Vagina (tissue), 2 donors: ENCODE results near the gene ADAMTSL3.

Experiments used
- POLR2A ChIP-seq, 2 donors: fragments of 450-650 bp; IDR thresholded peaks; one replicate each; pipeline ENCODE4 v1.6.1; 2017; ENCODE audit warnings: antibody characterized with exemption in 2 of 2, mild to moderate bottlenecking in 2 of 2, moderate library complexity in 2 of 2
- TF ChIP-seq, protein P1 (sequence below), 3 experiments: fragments of 450-650 bp in 2 of 3; fragments of 200-600 bp in 1 of 3; sonication (generic) in 1 of 3; IDR thresholded peaks; one replicate each; pipeline ENCODE4 v1.5.1; 2017 to 2019; ENCODE audit warnings: antibody characterized with exemption in 3 of 3, mild to moderate bottlenecking in 2 of 3, moderate library complexity in 2 of 3

DNA sequence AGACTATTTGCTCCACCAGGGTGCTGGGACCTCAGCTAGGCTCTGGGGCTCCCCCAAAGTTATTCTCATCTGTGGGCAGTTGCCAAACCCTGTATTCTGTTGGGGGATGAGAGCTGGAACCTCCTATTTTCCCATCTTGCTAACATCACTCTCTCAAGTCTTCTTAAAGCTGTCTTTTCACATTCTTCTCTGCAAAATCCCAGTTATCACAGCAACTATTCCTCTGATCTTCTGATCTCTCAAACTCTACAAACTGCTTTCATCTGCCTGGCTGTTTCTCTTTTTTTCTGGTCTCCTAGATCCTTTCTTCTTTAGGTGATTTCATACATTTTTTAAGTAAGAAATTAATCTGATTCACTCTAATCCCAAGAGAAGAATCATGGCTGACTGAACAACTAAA, 10.7 kb upstream of the ADAMTSL3 start:
- TF ChIP-seq, protein P1, sequence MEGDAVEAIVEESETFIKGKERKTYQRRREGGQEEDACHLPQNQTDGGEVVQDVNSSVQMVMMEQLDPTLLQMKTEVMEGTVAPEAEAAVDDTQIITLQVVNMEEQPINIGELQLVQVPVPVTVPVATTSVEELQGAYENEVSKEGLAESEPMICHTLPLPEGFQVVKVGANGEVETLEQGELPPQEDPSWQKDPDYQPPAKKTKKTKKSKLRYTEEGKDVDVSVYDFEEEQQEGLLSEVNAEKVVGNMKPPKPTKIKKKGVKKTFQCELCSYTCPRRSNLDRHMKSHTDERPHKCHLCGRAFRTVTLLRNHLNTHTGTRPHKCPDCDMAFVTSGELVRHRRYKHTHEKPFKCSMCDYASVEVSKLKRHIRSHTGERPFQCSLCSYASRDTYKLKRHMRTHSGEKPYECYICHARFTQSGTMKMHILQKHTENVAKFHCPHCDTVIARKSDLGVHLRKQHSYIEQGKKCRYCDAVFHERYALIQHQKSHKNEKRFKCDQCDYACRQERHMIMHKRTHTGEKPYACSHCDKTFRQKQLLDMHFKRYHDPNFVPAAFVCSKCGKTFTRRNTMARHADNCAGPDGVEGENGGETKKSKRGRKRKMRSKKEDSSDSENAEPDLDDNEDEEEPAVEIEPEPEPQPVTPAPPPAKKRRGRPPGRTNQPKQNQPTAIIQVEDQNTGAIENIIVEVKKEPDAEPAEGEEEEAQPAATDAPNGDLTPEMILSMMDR (IDR thresholded peaks at IDR 0.05), result no peak
- no peak for TF ChIP-seq POLR2A (IDR thresholded peaks at IDR 0.05)
